SK-N-SH (cell line): ENCODE measurements around the gene MMP21. TPM values are rescaled to one million over a fixed set of nuclear protein-coding genes. Genes with fewer than 3 reads are reported as not detected.

Source experiments
- CTCF ChIA-PET: fragments of 300-600, 350-600 bp; formaldehyde crosslinking; extraction: SDS; loops from one replicate; lab custom pipeline; 2021; lab: Yijun Ruan, JAX
- POLR2A ChIA-PET: fragments of 350-600 bp; sonication (Branson Sonifier 250); formaldehyde crosslinking; extraction: SDS; loops from one replicate; lab custom pipeline; 2020; ENCODE audit warnings: antibody characterized with exemption, inconsistent platforms; lab: Yijun Ruan, JAX
- DNase-seq: peaks from one replicate; pipeline ENCODE4 v3.0.0; 2012
- H2AFZ ChIP-seq: fragments of 200-600 bp; sonication (generic); 2 replicates; pipeline ENCODE4 v1.8.1; 2016; ENCODE audit warnings: antibody characterized with exemption, mild to moderate bottlenecking, low read depth
- H3F3A ChIP-seq: fragments of 200-600 bp; sonication (generic); replicated peaks from 2 replicates; pipeline ENCODE3; 2016; ENCODE audit warnings: antibody characterized with exemption, mild to moderate bottlenecking; ENCODE audit not compliant: insufficient read depth
- H3K27ac ChIP-seq, 2 experiments: fragments of 200-500 bp in 1 of 2; fragments of 200-600 bp in 1 of 2; sonication (Bioruptor generic) in 1 of 2; sonication (generic), shearing (Covaris generic) in 1 of 2; 2 replicates each; pipeline versions ENCODE4 v1.5.1 to v1.6.1; 2014 to 2016; ENCODE audit warnings: low read depth in 2 of 2, inconsistent platforms in 1 of 2, low read length in 1 of 2, mild to moderate bottlenecking in 1 of 2, mixed read lengths in 1 of 2
- H3K27me3 ChIP-seq: fragments of 200-600 bp; sonication (generic), shearing (Covaris generic); 2 replicates; pipeline ENCODE4 v1.6.1; 2016; ENCODE audit warnings: mixed run types; ENCODE audit not compliant: insufficient read depth
- H3K36me3 ChIP-seq, 2 experiments: fragments of 200-500 bp in 1 of 2; fragments of 200-600 bp in 1 of 2; sonication (Bioruptor generic) in 1 of 2; sonication (generic) in 1 of 2; replicated peaks in 1 of 2; 2 replicates each; pipeline versions ENCODE3 to v1.5.1; 2014 to 2016; ENCODE audit warnings: low read length in 1 of 2, mild to moderate bottlenecking in 1 of 2; ENCODE audit not compliant: insufficient read depth in 2 of 2, control insufficient read depth in 1 of 2
- H3K4me1 ChIP-seq, 2 experiments: fragments of 200-500 bp in 1 of 2; fragments of 200-600 bp in 1 of 2; sonication (Bioruptor generic) in 1 of 2; sonication (generic), shearing (Covaris generic) in 1 of 2; 2 replicates each; pipeline versions ENCODE4 v1.5.1 to v1.6.1; 2014 to 2016; ENCODE audit warnings: low read depth in 1 of 2, low read length in 1 of 2, mixed run types in 1 of 2; ENCODE audit not compliant: insufficient read depth in 2 of 2, control insufficient read depth in 1 of 2
- H3K4me2 ChIP-seq: fragments of 200-600 bp; sonication (generic), shearing (Covaris generic); 2 replicates; pipeline ENCODE4 v1.6.1; 2017; ENCODE audit warnings: mixed run types
- H3K4me3 ChIP-seq, 2 experiments: fragments of 200-500 bp in 1 of 2; fragments of 200-600 bp in 1 of 2; sonication (Bioruptor generic) in 1 of 2; sonication (generic), shearing (Covaris generic) in 1 of 2; 2 replicates each; pipeline versions ENCODE4 v1.5.1 to v1.8.1; 2014 to 2016; ENCODE audit warnings: low read depth in 2 of 2, inconsistent platforms in 1 of 2, low read length in 1 of 2, mild to moderate bottlenecking in 1 of 2, mixed read lengths in 1 of 2, moderate library complexity in 1 of 2
- H3K79me2 ChIP-seq: fragments of 200-600 bp; sonication (generic); 2 replicates; pipeline ENCODE4 v1.8.1; 2017; ENCODE audit warnings: mild to moderate bottlenecking; ENCODE audit not compliant: insufficient read depth
- H3K9ac ChIP-seq: fragments of 200-600 bp; sonication (generic); 2 replicates; pipeline ENCODE4 v1.6.1; 2017; ENCODE audit warnings: mixed run types
- H3K9me2 ChIP-seq: fragments of 200-600 bp; sonication (generic); 2 replicates; pipeline ENCODE4 v1.6.1; 2017; ENCODE audit warnings: mixed run types
- H3K9me3 ChIP-seq: fragments of 200-600 bp; sonication (generic); 2 replicates; pipeline ENCODE4 v1.6.1; 2017; ENCODE audit warnings: mixed run types, mild to moderate bottlenecking, moderate library complexity
- H4K20me1 ChIP-seq: fragments of 200-600 bp; sonication (generic); 2 replicates; pipeline ENCODE4 v1.6.1; 2017; ENCODE audit warnings: mild to moderate bottlenecking, mixed run types; ENCODE audit not compliant: insufficient read depth
- ELF1 ChIP-seq: IDR thresholded peaks from 2 replicates; pipeline ENCODE4 v1.4.0; 2012
- FOSL2 ChIP-seq: IDR thresholded peaks from 2 replicates; pipeline ENCODE4 v1.4.0; 2012; ENCODE audit warnings: low read depth, mild to moderate bottlenecking, moderate library complexity, borderline replicate concordance
- MXI1 ChIP-seq: IDR thresholded peaks from 2 replicates; pipeline ENCODE4 v1.6.1; 2012; ENCODE audit warnings: mild to moderate bottlenecking, low read depth, low read length, improper control_type of control experiment
- NFIC ChIP-seq: IDR thresholded peaks from 2 replicates; pipeline ENCODE4 v1.4.0; 2012; ENCODE audit warnings: borderline replicate concordance
- NRF1 ChIP-seq: IDR thresholded peaks from 2 replicates; pipeline ENCODE4 v1.6.1; 2012; ENCODE audit warnings: low read depth, mild to moderate bottlenecking, low read length
- RFX5 ChIP-seq: IDR thresholded peaks from 2 replicates; pipeline ENCODE4 v1.6.1; 2012; ENCODE audit warnings: mild to moderate bottlenecking, improper control_type of control experiment, low read length
- TAF1 ChIP-seq: IDR thresholded peaks from 2 replicates; pipeline ENCODE4 v1.6.1; 2012; ENCODE audit warnings: low read depth, mild to moderate bottlenecking, low read length, moderate library complexity, borderline replicate concordance
- TCF12 ChIP-seq: IDR thresholded peaks from 2 replicates; pipeline ENCODE4 v1.4.0; 2012
- USF1 ChIP-seq: IDR thresholded peaks from 2 replicates; pipeline ENCODE4 v1.4.0; 2012; ENCODE audit warnings: low read depth, borderline replicate concordance
- ZBTB33 ChIP-seq: IDR thresholded peaks from 2 replicates; pipeline ENCODE4 v1.4.0; 2012; ENCODE audit warnings: low read depth, borderline replicate concordance
- WGBS: methylation state at CpG from one replicate; pipeline ENCODE4 v1.1.6; 2017; ENCODE audit warnings: low lambda C conversion rate; 5-methylcytosine and 5-hydroxymethylcytosine counted together
- polyA plus RNA-seq, 3 experiments: library from polyadenylated mRNA; depleted of rRNA; stranded (reverse); fragments of >200 nt; gene quantifications; 2 replicates each; pipeline ENCODE4 v1.2.3, GENCODE V29; 2012
- TF ChIP-seq, protein P1 (sequence below): IDR thresholded peaks from 2 replicates; pipeline ENCODE4; 2012
- TF ChIP-seq, protein P2 (sequence below): IDR thresholded peaks from 2 replicates; pipeline ENCODE4 v1.6.1; 2012; ENCODE audit warnings: mild to moderate bottlenecking, low read depth, low read length, moderate library complexity

MMP21 gene
- polyA plus RNA-seq, 1 of the 3 experiments (the other 2 are of a cell fraction): 0.02 TPM

DNA sequence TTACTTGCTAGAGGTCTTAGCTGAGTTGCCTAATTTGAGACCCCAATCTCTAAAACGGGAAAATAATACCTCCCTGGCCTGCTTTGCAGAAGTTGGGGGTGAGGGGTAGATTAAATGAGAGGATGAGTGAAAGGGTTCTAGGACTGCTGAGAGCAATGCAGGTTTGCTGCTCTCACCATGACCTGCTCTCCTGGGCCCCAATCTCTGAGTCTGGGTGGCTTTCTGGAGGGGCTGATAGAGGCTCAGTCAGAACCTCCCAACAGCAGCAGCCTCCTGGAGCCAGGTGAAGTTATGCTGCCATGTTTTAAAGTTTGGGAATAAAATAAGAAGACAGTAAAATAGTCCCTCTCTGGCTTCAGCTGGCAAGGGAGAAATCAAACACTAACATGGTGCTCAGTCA lies 40.1 kb upstream of the MMP21 start:
- Histone ChIP-seq H3K9me3 (no peaks in the 10 kb centered on the region), H2AFZ (no peak overlapping the region), H3F3A (no peaks in the 10 kb centered on the region), H3K4me1 (no peaks in the 10 kb centered on the region; a peak in 1 of 4 replicates), H3K9ac (no peak overlapping the region), H3K4me2 (no peak overlapping the region), H3K27ac (no peak overlapping the region), H3K79me2 (peaks cover 6% of the 10 kb centered on the region; the same call in 1 of the 2 replicates), H3K36me3 (peaks cover 12 to 42% of the 10 kb centered on the region in 2 experiments), H3K27me3 (no peaks in the 10 kb centered on the region), H4K20me1 (no peaks in the 10 kb centered on the region), H3K4me3 (no peak overlapping the region), H3K9me2 (no peaks in the 10 kb centered on the region)
- DNase-seq: no peak
- POLR2A ChIA-PET: no interaction called here
- CTCF ChIA-PET: no interaction called here
- WGBS: 47% methylated on average over 1 of the region's 1 CpG
- no peak for TF ChIP-seq NRF1
- no peak for TF ChIP-seq RFX5
- TF ChIP-seq USF1: no peak
- TF ChIP-seq, protein P1, sequence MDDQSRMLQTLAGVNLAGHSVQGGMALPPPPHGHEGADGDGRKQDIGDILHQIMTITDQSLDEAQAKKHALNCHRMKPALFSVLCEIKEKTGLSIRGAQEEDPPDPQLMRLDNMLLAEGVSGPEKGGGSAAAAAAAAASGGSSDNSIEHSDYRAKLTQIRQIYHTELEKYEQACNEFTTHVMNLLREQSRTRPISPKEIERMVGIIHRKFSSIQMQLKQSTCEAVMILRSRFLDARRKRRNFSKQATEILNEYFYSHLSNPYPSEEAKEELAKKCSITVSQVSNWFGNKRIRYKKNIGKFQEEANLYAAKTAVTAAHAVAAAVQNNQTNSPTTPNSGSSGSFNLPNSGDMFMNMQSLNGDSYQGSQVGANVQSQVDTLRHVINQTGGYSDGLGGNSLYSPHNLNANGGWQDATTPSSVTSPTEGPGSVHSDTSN: no peak

GRCh38 chr10:125812128-125812750 lies 36.6 kb upstream of the MMP21 start:
- Histone ChIP-seq H3K9me2 (no peaks in the 10 kb centered on the region), H2AFZ (no peak overlapping the region), H4K20me1 (no peaks in the 10 kb centered on the region), H3K9me3 (no peaks in the 10 kb centered on the region), H3F3A (no peaks in the 10 kb centered on the region), H3K36me3 (peaks cover 29 to 73% of the 10 kb centered on the region in 2 experiments), H3K79me2 (no peaks in the 10 kb centered on the region), H3K27me3 (no peaks in the 10 kb centered on the region), H3K27ac (peak overlapping the region; percentile 28 to 32; a peak in 2 of 4 replicates), H3K4me1 (no peaks in the 10 kb centered on the region; a peak in 1 of 4 replicates), H3K4me2 (no peak overlapping the region), H3K9ac (no peak overlapping the region), H3K4me3 (no peak overlapping the region)
- no peak for TF ChIP-seq TAF1
- TF ChIP-seq NRF1: no peak
- TF ChIP-seq NFIC: peak; percentile 21; the same call in 1 of the 2 replicates
- CTCF ChIA-PET: no interaction called here
- DNase-seq: no peak
- POLR2A ChIA-PET: no interaction called here
- 88% methylated on average over 1 of the region's 1 CpG for WGBS

DNA sequence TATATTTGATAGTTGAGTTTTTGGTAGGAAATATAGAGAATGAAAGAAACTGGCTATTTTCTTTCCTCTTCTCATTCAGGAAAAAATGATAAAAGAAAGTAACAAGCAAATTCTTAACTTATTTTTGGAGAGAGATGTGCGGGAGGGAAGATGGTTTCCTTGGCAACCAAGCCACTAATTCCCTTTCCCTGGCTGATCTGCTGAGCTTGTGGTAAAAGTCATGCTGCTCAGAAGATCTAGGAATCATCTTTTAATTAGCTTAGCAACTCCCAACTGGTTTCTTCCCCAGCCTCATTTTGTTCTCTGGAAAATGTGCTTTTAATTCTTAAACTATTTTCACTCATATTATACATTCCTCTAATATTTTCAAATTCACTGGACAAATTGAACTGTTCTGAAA lies 35.6 kb upstream of the MMP21 start:
- Histone ChIP-seq H3K9ac (no peak overlapping the region), H3K4me1 (no peaks in the 10 kb centered on the region; a peak in 1 of 4 replicates), H3K79me2 (no peaks in the 10 kb centered on the region), H3K9me2 (no peaks in the 10 kb centered on the region), H3K4me2 (no peak overlapping the region)
- 78% methylated on average over 1 of the region's 1 CpG for WGBS
- TF ChIP-seq ZBTB33: no peak
- TF ChIP-seq MXI1: no peak
- TF ChIP-seq, protein P2, sequence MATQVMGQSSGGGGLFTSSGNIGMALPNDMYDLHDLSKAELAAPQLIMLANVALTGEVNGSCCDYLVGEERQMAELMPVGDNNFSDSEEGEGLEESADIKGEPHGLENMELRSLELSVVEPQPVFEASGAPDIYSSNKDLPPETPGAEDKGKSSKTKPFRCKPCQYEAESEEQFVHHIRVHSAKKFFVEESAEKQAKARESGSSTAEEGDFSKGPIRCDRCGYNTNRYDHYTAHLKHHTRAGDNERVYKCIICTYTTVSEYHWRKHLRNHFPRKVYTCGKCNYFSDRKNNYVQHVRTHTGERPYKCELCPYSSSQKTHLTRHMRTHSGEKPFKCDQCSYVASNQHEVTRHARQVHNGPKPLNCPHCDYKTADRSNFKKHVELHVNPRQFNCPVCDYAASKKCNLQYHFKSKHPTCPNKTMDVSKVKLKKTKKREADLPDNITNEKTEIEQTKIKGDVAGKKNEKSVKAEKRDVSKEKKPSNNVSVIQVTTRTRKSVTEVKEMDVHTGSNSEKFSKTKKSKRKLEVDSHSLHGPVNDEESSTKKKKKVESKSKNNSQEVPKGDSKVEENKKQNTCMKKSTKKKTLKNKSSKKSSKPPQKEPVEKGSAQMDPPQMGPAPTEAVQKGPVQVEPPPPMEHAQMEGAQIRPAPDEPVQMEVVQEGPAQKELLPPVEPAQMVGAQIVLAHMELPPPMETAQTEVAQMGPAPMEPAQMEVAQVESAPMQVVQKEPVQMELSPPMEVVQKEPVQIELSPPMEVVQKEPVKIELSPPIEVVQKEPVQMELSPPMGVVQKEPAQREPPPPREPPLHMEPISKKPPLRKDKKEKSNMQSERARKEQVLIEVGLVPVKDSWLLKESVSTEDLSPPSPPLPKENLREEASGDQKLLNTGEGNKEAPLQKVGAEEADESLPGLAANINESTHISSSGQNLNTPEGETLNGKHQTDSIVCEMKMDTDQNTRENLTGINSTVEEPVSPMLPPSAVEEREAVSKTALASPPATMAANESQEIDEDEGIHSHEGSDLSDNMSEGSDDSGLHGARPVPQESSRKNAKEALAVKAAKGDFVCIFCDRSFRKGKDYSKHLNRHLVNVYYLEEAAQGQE: no peak
- TF ChIP-seq TAF1: no peak
- no peak for TF ChIP-seq TCF12
- no peak for TF ChIP-seq RFX5
- TF ChIP-seq FOSL2: no peak
- TF ChIP-seq ELF1: no peak
- TF ChIP-seq, all 33 proteins: peak for 0
- Histone ChIP-seq H3K36me3 (peaks cover 29 to 81% of the 10 kb centered on the region in 2 experiments), H4K20me1 (no peaks in the 10 kb centered on the region), H3K9me3 (no peaks in the 10 kb centered on the region), H3F3A (no peaks in the 10 kb centered on the region), H3K27me3 (no peaks in the 10 kb centered on the region), H3K4me3 (no peak overlapping the region), H3K27ac (peak overlapping the region in 1 of 2 experiments; percentile 16; a peak in 2 of 4 replicates), H2AFZ (no peak overlapping the region)
- DNase-seq: no peak
- CTCF ChIA-PET: no interaction called here
- POLR2A ChIA-PET: no interaction called here
